SK-N-SH treated with all-trans-retinoic acid at 6 μM for 48 hours (cell line): ENCODE measurements around the gene FAAH.

Experiments used
- ATAC-seq: fragments of 200-7000 bp; cut with Tn5 transposase; 3 replicates; pipeline ENCODE4 v1.9.1; 2020; ENCODE audit warnings: mild to moderate bottlenecking, moderate library complexity
- ARNTL ChIP-seq: fragments of 450-650 bp; formaldehyde crosslinking; IDR thresholded peaks from 2 replicates; pipeline ENCODE4 v1.5.0; 2020; ENCODE audit warnings: low read depth, mild to moderate bottlenecking, moderate library complexity, borderline replicate concordance
- BACH2 ChIP-seq: fragments of 250-450 bp; sonication (Bioruptor Pico); IDR thresholded peaks from 2 replicates; pipeline ENCODE4 v1.9.0; 2021; ENCODE audit warnings: mild to moderate bottlenecking, borderline replicate concordance
- CREB5 ChIP-seq: fragments of 250-450 bp; sonication (Bioruptor Pico); IDR thresholded peaks from 2 replicates; pipeline ENCODE4 v1.5.1; 2020; ENCODE audit warnings: low read depth, mild to moderate bottlenecking, moderate library complexity
- CSDC2 ChIP-seq: fragments of 250-450 bp; sonication (Bioruptor Pico); IDR thresholded peaks from 2 replicates; pipeline ENCODE4 v1.5.0; 2020; ENCODE audit warnings: mild to moderate bottlenecking, moderate library complexity
- ESRRG ChIP-seq: fragments of 250-450 bp; sonication (Bioruptor Pico); IDR thresholded peaks from 2 replicates; pipeline ENCODE4 v1.6.1; 2021; ENCODE audit warnings: mild to moderate bottlenecking
- GLIS3 ChIP-seq: fragments of 250-450 bp; sonication (Bioruptor Pico); IDR thresholded peaks from 2 replicates; pipeline ENCODE4 v1.5.0; 2020; ENCODE audit warnings: mild to moderate bottlenecking, moderate library complexity
- ISL1 ChIP-seq: fragments of 250-450 bp; sonication (Bioruptor Pico); IDR thresholded peaks from 2 replicates; pipeline ENCODE4 v2.1.2; 2022; ENCODE audit warnings: mild to moderate bottlenecking, moderate library complexity
- OSR1 ChIP-seq: fragments of 250-450 bp; sonication (Bioruptor Pico); IDR thresholded peaks from 2 replicates; pipeline ENCODE4 v1.8.0; 2022; ENCODE audit warnings: moderate library complexity, mild to moderate bottlenecking, inconsistent platforms
- PATZ1 ChIP-seq: fragments of 250-450 bp; sonication (Bioruptor Pico); IDR thresholded peaks from 2 replicates; pipeline ENCODE4 v1.8.0; 2020; ENCODE audit warnings: mild to moderate bottlenecking, moderate library complexity, borderline replicate concordance
- RARB ChIP-seq: fragments of 250-450 bp; sonication (Bioruptor Pico); IDR thresholded peaks from 2 replicates; pipeline ENCODE4 v1.8.0; 2021; ENCODE audit warnings: mild to moderate bottlenecking, moderate library complexity
- SNAI2 ChIP-seq: fragments of 250-450 bp; sonication (Bioruptor Pico); IDR thresholded peaks from 2 replicates; pipeline ENCODE4 v1.5.0; 2020; ENCODE audit warnings: mild to moderate bottlenecking, moderate library complexity
- TCF4 ChIP-seq: fragments of 250-450 bp; sonication (Bioruptor Pico); IDR thresholded peaks from 2 replicates; pipeline ENCODE4 v1.8.0; 2021; ENCODE audit warnings: mild to moderate bottlenecking, moderate library complexity, borderline replicate concordance
- TOX ChIP-seq: fragments of 250-450 bp; sonication (Bioruptor Pico); IDR thresholded peaks from 2 replicates; pipeline ENCODE4 v1.8.0; 2021; ENCODE audit warnings: mild to moderate bottlenecking, moderate library complexity, borderline replicate concordance
- TSHZ2 ChIP-seq: fragments of 250-450 bp; sonication (Bioruptor Pico); IDR thresholded peaks from 2 replicates; pipeline ENCODE4 v1.5.0; 2020; ENCODE audit warnings: mild to moderate bottlenecking, moderate library complexity
- ZC3H10 ChIP-seq: fragments of 250-450 bp; sonication (Bioruptor Pico); IDR thresholded peaks from 2 replicates; pipeline ENCODE4 v1.5.1; 2021; ENCODE audit warnings: mild to moderate bottlenecking, moderate library complexity
- ZNF565 ChIP-seq: fragments of 450-650 bp; formaldehyde crosslinking; conservative IDR thresholded peaks from 2 replicates; pipeline ENCODE4 v1.5.0; 2020; ENCODE audit warnings: low read depth, mild to moderate bottlenecking, moderate library complexity
- ZNF70 ChIP-seq: fragments of 450-650 bp; formaldehyde crosslinking; IDR thresholded peaks from 2 replicates; pipeline ENCODE4 v1.5.0; 2020; ENCODE audit warnings: mild to moderate bottlenecking, moderate library complexity
- ZNF8 ChIP-seq: fragments of 450-650 bp; formaldehyde crosslinking; IDR thresholded peaks from 2 replicates; pipeline ENCODE4 v1.5.0; 2020; ENCODE audit warnings: mild to moderate bottlenecking, moderate library complexity
- TF ChIP-seq, protein P1 (sequence below): fragments of 250-450 bp; sonication (Bioruptor Pico); IDR thresholded peaks from 2 replicates; pipeline ENCODE4 v1.8.0; 2021; ENCODE audit warnings: low read depth, mild to moderate bottlenecking, moderate library complexity, borderline replicate concordance

The FAAH gene

DNA sequence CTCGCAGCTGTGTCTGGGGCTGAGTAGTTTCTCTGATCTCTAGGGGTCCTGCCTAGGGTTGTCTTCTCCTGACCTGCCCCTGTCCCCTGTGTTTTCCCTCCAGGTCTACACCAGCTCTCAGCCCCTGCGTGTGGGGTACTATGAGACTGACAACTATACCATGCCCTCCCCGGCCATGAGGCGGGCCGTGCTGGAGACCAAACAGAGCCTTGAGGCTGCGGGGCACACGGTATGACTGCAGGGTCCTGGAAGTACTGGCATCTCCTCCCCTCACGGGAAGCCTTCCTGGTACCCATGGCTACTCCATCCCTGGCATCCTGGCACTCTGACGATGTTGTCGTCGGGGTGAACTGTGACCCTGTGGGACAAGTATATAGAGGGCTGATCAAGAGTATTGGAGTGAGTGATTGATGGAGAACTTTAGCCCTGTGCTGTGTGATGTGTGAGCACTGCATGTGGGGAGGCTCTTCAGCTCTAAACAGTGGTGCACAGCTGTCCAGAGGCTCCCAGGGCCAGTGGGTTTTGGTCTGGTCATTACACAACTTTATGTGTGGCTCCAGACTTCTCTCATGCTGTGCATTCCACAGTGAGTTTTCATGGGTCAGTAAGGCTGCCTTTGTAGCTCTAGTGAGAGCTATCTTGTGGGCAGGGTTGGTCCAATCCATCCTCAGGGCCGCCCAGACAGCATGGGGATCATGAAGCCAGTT is 14.4 kb downstream of the FAAH start:
- no peak for TF ChIP-seq ARNTL (CRISPR knock-in tag)
- TF ChIP-seq ZNF8: no peak
- no peak for TF ChIP-seq PATZ1 (CRISPR knock-in tag)
- TF ChIP-seq, protein P1, sequence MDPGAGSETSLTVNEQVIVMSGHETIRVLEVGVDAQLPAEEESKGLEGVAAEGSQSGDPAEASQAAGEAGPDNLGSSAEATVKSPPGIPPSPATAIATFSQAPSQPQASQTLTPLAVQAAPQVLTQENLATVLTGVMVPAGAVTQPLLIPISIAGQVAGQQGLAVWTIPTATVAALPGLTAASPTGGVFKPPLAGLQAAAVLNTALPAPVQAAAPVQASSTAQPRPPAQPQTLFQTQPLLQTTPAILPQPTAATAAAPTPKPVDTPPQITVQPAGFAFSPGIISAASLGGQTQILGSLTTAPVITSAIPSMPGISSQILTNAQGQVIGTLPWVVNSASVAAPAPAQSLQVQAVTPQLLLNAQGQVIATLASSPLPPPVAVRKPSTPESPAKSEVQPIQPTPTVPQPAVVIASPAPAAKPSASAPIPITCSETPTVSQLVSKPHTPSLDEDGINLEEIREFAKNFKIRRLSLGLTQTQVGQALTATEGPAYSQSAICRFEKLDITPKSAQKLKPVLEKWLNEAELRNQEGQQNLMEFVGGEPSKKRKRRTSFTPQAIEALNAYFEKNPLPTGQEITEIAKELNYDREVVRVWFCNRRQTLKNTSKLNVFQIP (CRISPR knock-in tag): no peak
- no peak for TF ChIP-seq TCF4
- no peak for TF ChIP-seq RARB (CRISPR knock-in tag)
- no peak for TF ChIP-seq CREB5 (CRISPR knock-in tag)
- TF ChIP-seq OSR1: no peak
- no peak for TF ChIP-seq ZC3H10 (CRISPR knock-in tag)
- ATAC-seq: no peak

GRCh38 chr1:46409063-46409372 is 14.9 kb downstream of the FAAH start:
- ATAC-seq: no peak
- TF ChIP-seq ZNF70 (CRISPR knock-in tag) (no peak), GLIS3 (CRISPR knock-in tag) (no peak), ESRRG (CRISPR knock-in tag) (no peak), ZNF565 (CRISPR knock-in tag) (no peak), TCF4 (no peak), PATZ1 (CRISPR knock-in tag) (no peak), SNAI2 (no peak), ZNF8 (no peak), RARB (CRISPR knock-in tag) (no peak), ZC3H10 (CRISPR knock-in tag) (no peak), CREB5 (CRISPR knock-in tag) (no peak), ARNTL (CRISPR knock-in tag) (no peak), CSDC2 (no peak), ISL1 (CRISPR knock-in tag) (no peak), TOX (CRISPR knock-in tag) (no peak), TSHZ2 (CRISPR knock-in tag) (no peak), BACH2 (CRISPR knock-in tag) (no peak)
- TF ChIP-seq, protein P1 (CRISPR knock-in tag): no peak
